A673 (cell line): Measurements from ENCODE around the gene NPHS2. TPM values are rescaled to one million over a fixed set of nuclear protein-coding genes. Genes with fewer than 3 reads are reported as not detected.

ENCODE experiments used
- BruUV-seq: library from RNA; stranded (reverse); fragments of 400-500 nt; replicated peaks from 2 replicates; lab custom pipeline; 2021; lab: Mats Ljungman, UMichigan
- CTCF ChIA-PET: fragments of 300-600 bp; sonication (Branson Sonifier 250); formaldehyde crosslinking; loops from one replicate; lab custom pipeline; 2022; ENCODE audit warnings: antibody characterized with exemption; lab: Charles Lee
- POLR2A ChIA-PET: fragments of 300-600 bp; sonication (Branson Sonifier 250); formaldehyde crosslinking; loops from one replicate; lab custom pipeline; 2022; ENCODE audit warnings: antibody characterized with exemption; ENCODE audit not compliant: low non-redundant PET; lab: Charles Lee
- DNase-seq: peaks from one replicate; pipeline ENCODE4 v3.0.0-alpha.2; 2015; ENCODE audit warnings: low spot score
- H3K27ac ChIP-seq: fragments of 200-600 bp; sonication (generic); 2 replicates; pipeline ENCODE4 v1.5.1; 2016; ENCODE audit warnings: mixed run types, low read depth, mild to moderate bottlenecking, mixed read lengths, antibody characterized with exemption, low read length; ENCODE audit not compliant: poor library complexity, severe bottlenecking
- H3K27me3 ChIP-seq: fragments of 200-600 bp; sonication (generic); replicated peaks from 2 replicates; pipeline ENCODE4 v1.6.1; 2017; ENCODE audit warnings: mixed run types, low read depth, mild to moderate bottlenecking, mixed read lengths, antibody characterized with exemption, low read length; ENCODE audit not compliant: insufficient read depth, poor library complexity
- H3K36me3 ChIP-seq: fragments of 200-600 bp; sonication (generic); 2 replicates; pipeline ENCODE4 v1.6.1; 2016; ENCODE audit warnings: mixed run types, mild to moderate bottlenecking, mixed read lengths, antibody characterized with exemption, low read length; ENCODE audit not compliant: insufficient read depth, poor library complexity, severe bottlenecking
- H3K4me1 ChIP-seq: fragments of 200-600 bp; sonication (generic); 2 replicates; pipeline ENCODE4 v1.6.1; 2017; ENCODE audit warnings: mixed run types, mild to moderate bottlenecking, mixed read lengths, antibody characterized with exemption, low read length; ENCODE audit not compliant: insufficient read depth, poor library complexity, severe bottlenecking
- H3K4me3 ChIP-seq: fragments of 200-600 bp; sonication (generic); 2 replicates; pipeline ENCODE4 v1.5.1; 2016; ENCODE audit warnings: low read depth, mixed run types, mild to moderate bottlenecking, mixed read lengths, low read length; ENCODE audit not compliant: poor library complexity, severe bottlenecking
- H3K9me3 ChIP-seq: fragments of 200-600 bp; sonication (generic); 2 replicates; pipeline ENCODE4 v1.6.1; 2016; ENCODE audit warnings: mixed run types, low read depth, mild to moderate bottlenecking, mixed read lengths, antibody characterized with exemption, low read length; ENCODE audit not compliant: poor library complexity, severe bottlenecking
- EZH2 ChIP-seq: fragments of 200-600 bp; sonication (generic); IDR thresholded peaks from 2 replicates; pipeline ENCODE4 v1.6.1; 2017; ENCODE audit warnings: borderline replicate concordance, low read depth, mild to moderate bottlenecking, mixed read lengths, antibody characterized with exemption, low read length; ENCODE audit not compliant: poor library complexity, severe bottlenecking
- intact Hi-C: fragments of 100-400 bp; cut with micrococcal nuclease; formaldehyde crosslinking; loops from one replicate; pipeline ENCODE4 v1.10.0; 2022; ENCODE audit not compliant: unreplicated experiment
- total RNA-seq: library from RNA; stranded (reverse); gene quantifications from 2 replicates; pipeline ENCODE4 v1.2.3, GENCODE V29; 2021
- TF ChIP-seq, protein P1 (sequence below): fragments of 300-800, 200-600 bp; sonication (generic); conservative IDR thresholded peaks from 2 replicates; pipeline ENCODE4 v1.5.1; 2017; ENCODE audit warnings: low read depth, mild to moderate bottlenecking, antibody characterized with exemption, low read length, moderate library complexity, mixed read lengths

The NPHS2 gene
- total RNA-seq, 1 experiment from 2014 or later = not detected

DNA sequence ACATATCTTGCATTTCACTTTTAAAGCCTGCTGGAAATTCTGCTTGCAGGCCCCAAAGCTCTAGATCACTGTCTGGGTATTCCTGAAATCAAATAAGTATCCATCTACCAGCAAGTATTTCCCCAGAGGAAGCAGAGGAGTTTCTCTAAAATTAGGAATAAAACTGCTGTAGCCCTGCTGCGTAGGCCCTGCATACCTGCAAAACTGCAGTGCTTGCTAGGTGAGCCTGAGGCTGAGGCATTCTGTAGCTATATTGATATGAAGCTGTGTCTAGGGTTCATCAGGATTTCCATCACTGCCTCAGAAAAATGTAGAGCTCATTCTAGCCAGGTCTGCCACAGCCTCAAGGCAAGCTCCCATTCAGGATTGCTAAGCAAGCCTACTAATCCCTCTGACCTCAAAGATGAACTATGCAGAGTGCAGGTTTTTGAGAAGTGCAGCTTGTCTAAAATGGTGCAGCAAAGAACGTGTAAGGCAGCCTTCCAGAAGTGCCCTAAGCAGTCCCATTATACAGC lies 28.7 kb downstream of the NPHS2 start:
- ChIA-PET POLR2A (no interaction called here), CTCF (no interaction called here)
- Histone ChIP-seq H3K9me3 (no peaks in the 10 kb centered on the region), H3K4me3 (no peak overlapping the region), H3K4me1 (no peaks in the 10 kb centered on the region), H3K27me3 (peaks cover 4% of the 10 kb centered on the region), H3K27ac (no peak overlapping the region), H3K36me3 (no peaks in the 10 kb centered on the region)
- no TSS peak for BruUV-seq
- no peak for TF ChIP-seq EZH2
- DNase-seq = no peak
- intact Hi-C loops = no loop called here

DNA sequence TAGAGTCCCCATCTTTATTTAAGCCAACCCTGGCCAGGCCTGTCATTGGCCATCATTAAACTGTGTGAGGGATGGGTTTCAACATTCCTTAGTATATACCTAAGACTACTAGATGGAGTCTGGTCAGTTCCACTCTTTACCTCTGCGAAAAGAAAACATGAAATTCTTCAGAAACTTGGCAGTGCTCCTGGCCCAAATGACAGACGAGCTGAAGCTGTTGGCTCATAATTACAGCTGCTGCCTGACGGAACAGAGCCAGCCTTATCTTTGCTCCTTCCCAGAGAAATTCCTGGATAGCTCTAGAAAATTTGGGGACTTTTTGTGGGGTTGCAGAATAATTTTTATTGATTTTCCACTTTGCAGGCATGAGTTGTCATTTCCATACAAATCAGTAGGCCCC lies 30.4 kb downstream of the NPHS2 start:
- TF ChIP-seq, protein P1, sequence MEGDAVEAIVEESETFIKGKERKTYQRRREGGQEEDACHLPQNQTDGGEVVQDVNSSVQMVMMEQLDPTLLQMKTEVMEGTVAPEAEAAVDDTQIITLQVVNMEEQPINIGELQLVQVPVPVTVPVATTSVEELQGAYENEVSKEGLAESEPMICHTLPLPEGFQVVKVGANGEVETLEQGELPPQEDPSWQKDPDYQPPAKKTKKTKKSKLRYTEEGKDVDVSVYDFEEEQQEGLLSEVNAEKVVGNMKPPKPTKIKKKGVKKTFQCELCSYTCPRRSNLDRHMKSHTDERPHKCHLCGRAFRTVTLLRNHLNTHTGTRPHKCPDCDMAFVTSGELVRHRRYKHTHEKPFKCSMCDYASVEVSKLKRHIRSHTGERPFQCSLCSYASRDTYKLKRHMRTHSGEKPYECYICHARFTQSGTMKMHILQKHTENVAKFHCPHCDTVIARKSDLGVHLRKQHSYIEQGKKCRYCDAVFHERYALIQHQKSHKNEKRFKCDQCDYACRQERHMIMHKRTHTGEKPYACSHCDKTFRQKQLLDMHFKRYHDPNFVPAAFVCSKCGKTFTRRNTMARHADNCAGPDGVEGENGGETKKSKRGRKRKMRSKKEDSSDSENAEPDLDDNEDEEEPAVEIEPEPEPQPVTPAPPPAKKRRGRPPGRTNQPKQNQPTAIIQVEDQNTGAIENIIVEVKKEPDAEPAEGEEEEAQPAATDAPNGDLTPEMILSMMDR = no peak
- no peak for TF ChIP-seq EZH2
- Histone ChIP-seq H3K4me1 (no peaks in the 10 kb centered on the region), H3K4me3 (no peak overlapping the region), H3K9me3 (no peaks in the 10 kb centered on the region), H3K27me3 (peaks cover 4% of the 10 kb centered on the region), H3K36me3 (no peaks in the 10 kb centered on the region), H3K27ac (no peak overlapping the region)
- intact Hi-C loops = no loop called here
- no TSS peak for BruUV-seq
- ChIA-PET CTCF (no interaction called here), POLR2A (no interaction called here)
- no peak for DNase-seq

DNA sequence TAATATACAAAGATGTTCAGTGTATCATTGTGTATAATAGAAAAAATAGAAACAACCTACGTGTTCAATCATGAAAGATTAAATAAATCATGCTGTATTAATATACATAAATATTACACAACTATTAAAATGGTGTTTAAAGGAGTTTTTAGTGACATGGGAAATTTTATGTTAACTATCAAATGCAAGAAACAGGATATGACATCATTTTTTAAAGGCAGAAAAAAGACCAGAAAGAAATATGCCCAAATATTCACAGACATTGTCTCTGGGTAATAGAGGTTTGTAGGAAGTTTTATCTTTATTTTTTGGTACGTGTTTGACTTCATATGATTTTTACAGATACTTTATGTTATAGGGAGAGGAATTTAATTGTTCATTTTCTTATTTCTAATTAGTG lies 34.0 kb downstream of the NPHS2 start:
- ChIA-PET CTCF (no interaction called here), POLR2A (no interaction called here)
- Histone ChIP-seq H3K4me3 (no peak overlapping the region), H3K27me3 (peaks cover 4% of the 10 kb centered on the region), H3K9me3 (no peaks in the 10 kb centered on the region), H3K36me3 (no peaks in the 10 kb centered on the region), H3K27ac (no peak overlapping the region), H3K4me1 (no peaks in the 10 kb centered on the region)
- intact Hi-C loops = no loop called here
- TF ChIP-seq, protein P1 = no peak
- no peak for TF ChIP-seq EZH2
- no peak for DNase-seq
- no TSS peak for BruUV-seq

DNA sequence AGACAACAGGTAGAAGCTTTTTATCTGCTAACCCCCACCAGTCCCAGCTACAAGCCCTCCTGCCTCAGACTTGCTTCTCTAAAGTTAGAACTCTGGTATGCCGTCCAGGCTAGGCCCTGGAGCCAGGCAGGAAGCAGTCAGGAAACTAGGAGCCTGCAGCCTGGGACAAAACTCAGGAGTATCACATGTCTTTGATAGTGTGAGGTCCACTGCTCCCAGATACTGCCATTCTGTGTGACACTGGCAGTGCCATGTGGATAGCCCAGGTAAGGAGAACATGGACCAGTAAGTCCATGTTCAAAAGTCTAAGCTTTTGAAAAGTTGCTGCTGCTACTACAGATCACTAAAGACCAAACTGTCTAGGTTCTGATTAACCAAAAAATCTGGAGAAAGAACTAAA lies 45.4 kb downstream of the NPHS2 start:
- Histone ChIP-seq H3K9me3 (no peaks in the 10 kb centered on the region), H3K4me1 (no peaks in the 10 kb centered on the region), H3K27me3 (peaks cover 4% of the 10 kb centered on the region), H3K4me3 (no peak overlapping the region), H3K36me3 (no peaks in the 10 kb centered on the region), H3K27ac (no peak overlapping the region)
- TF ChIP-seq, protein P1 = no peak
- TF ChIP-seq EZH2 = no peak
- ChIA-PET CTCF (no interaction called here), POLR2A (no interaction called here)
- DNase-seq = no peak
- intact Hi-C loops = no loop called here
- BruUV-seq = no TSS peak
